Fibroblast of mammary gland (primary cell): ENCODE measurements around the gene RICTOR.

Source experiments
- DNase-seq: peaks from one replicate; pipeline ENCODE4 v3.0.0-alpha.2; 2010; ENCODE audit warnings: low read depth
- H3K4me3 ChIP-seq: 2 replicates; pipeline ENCODE4 v1.5.1; 2011; ENCODE audit warnings: low read depth, mild to moderate bottlenecking, low read length, moderate library complexity; ENCODE audit not compliant: control insufficient read depth
- CTCF ChIP-seq: conservative IDR thresholded peaks from 2 replicates; pipeline ENCODE4 v1.5.1; 2011; ENCODE audit warnings: low read depth, low read length, inconsistent platforms; ENCODE audit not compliant: control insufficient read depth, insufficient read depth

The RICTOR gene

GRCh38 chr5:38936269-38936668 lies 137.9 kb downstream of the RICTOR start:
- no peak overlapping the region for H3K4me3 ChIP-seq
- no peak for DNase-seq
- no peak for TF ChIP-seq CTCF

- no peak overlapping the region for H3K4me3 ChIP-seq
- TF ChIP-seq CTCF: no peak
- DNase-seq: no peak
These were observed 138.8 kb downstream of the RICTOR start for GRCh38 chr5:38935437-38935836.

GRCh38 chr5:38932854-38933408 lies 141.3 kb downstream of the RICTOR start:
- H3K4me3 ChIP-seq: no peak overlapping the region
- TF ChIP-seq CTCF: no peak
- DNase-seq: no peak

GRCh38 chr5:38931731-38932130 lies 142.5 kb downstream of the RICTOR start:
- no peak for TF ChIP-seq CTCF
- H3K4me3 ChIP-seq: no peak overlapping the region
- DNase-seq: peak; percentile 19

- H3K4me3 ChIP-seq: no peak overlapping the region
- DNase-seq: no peak
- TF ChIP-seq CTCF: no peak
These were observed 144.4 kb downstream of the RICTOR start for GRCh38 chr5:38929838-38930237.

GRCh38 chr5:38927470-38927869 lies 146.7 kb downstream of the RICTOR start:
- no peak for TF ChIP-seq CTCF
- no peak for DNase-seq
- no peak overlapping the region for H3K4me3 ChIP-seq

- no peak for TF ChIP-seq CTCF
- H3K4me3 ChIP-seq: no peak overlapping the region
- peak; percentile 63 for DNase-seq
These were observed 148.1 kb downstream of the RICTOR start for GRCh38 chr5:38926121-38926520.
